Inflammatory macrophage treated with lipopolysaccharide for 1 hour (primary cell): ENCODE measurements around the gene DTWD1.
"Not testable (repeated sequence)": the region's sequence is repeated elsewhere in the genome, so short reads cannot be mapped to it uniquely, and the experiment has no call there.

Experiments
- DNase-seq, 2 donors: peaks; one replicate each; pipeline ENCODE4 v3.0.0-alpha.2; 2020 to 2022

Gene DTWD1

DNA sequence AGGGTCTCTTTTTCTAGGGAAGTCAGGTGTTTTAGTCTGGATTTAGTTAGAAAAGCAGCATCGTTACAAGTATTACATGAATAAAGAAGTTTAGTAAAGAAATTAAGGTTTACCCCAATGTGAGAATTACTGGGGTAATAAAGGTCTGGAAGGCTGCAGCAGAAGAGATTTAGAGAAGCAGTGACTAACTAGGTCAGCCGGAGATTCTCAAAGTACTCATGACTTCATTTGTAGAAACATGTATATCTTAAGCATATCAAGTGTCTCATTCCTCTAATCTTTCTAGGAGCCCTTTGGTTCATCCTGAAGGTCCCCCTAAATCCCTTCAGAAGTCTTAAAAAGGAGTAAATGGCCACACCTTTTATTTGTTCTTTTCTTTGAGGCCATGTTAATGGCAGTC, 26.0 kb downstream of the DTWD1 start:
- no peak for DNase-seq

DNA sequence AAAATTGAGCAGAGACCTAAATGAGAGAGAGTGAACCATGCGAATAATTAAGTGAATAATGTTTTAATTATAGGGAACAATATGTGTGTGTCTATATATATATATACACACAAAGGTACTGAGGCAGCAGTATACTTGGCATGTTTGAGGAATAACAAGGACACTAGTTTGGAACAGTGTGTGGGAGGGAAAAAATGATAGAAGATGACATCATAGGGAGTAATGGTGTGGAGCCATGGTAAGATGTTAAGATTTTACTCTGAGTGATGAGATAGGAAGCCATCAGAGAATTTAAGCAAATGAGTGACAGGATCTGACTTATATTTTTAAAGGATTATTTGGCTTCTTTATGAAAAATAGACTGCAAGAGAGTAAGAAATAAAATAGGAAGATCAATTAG, 29.1 kb downstream of the DTWD1 start:
- DNase-seq: no peak

DNA sequence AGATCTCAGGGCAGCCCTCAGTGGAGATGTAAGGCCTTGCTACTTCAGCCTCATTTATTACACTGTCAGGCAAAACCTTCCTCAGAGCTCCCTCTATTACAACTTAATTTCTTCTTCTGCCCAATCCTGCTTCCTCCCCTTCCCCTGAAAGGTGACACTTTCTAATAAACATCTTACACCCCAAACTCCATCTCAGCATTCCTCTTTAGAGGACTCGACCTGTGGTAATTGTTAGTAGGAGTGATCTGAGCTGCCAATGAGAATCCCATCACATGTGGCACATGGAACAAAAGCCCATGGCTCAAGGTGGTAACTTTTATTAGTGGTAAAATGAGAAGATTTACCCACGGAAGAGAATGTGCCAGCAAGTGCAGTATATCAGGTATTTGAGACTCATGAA, 29.8 kb downstream of the DTWD1 start:
- no peak for DNase-seq

DNA sequence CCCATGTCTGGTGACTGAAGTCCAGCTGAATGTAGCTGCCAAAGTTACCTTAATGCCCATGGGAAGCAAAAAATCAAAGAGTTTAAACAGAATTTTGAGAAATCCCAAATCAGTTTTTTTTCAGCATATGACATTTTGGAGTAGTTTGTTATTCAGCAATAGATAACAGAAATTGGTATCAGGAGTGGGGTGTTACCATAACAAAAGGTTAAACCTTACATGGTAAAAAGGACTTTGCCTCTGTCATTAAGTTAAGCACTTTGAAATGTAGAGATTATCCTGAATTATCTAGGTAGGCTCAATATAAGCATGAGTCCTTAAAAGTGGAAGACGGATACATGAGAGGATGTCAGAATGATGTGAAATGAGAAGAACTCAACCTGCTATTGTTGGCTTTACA, 32.1 kb downstream of the DTWD1 start:
- DNase-seq: no peak

DNA sequence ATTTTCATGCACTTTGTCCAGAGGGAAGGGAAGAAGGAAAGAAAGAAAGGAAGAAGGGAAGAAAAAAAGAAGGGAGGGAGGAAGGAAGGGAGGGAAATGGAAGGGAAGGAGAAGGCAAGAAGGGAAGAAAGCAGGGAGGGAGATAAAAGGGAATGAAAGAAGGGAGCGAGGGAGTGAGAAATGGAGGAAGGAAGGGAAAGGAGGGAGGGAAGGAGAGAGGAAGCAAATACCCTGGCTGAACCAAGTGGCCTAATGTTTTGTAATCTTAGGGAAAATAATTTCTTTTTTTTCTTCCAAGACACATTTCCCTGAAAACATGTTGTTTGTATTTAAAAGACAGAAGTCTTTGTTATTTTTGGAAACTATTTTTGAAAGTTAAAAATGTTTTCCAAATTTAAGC, 35.9 kb downstream of the DTWD1 start:
- DNase-seq: no peak

DNA sequence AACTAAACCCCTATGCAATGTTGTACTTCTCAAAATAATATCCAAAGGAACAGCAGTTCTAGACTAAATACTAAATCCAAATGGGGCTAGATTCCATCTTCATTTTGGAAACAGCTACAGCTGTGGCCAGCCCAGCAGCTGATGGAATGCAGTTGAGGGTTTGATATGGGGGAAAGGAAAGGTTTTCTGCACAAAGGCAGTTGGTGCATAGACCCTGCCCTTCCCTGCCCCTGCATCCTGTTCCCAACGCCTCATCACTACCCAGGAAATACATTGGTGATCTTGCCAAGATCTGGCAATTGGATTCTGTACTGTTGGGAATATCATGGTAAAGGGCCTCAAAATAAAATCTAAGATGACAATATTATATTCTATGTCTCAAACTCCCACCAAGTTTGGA, 43.9 kb downstream of the DTWD1 start:
- no peak for DNase-seq

DNA sequence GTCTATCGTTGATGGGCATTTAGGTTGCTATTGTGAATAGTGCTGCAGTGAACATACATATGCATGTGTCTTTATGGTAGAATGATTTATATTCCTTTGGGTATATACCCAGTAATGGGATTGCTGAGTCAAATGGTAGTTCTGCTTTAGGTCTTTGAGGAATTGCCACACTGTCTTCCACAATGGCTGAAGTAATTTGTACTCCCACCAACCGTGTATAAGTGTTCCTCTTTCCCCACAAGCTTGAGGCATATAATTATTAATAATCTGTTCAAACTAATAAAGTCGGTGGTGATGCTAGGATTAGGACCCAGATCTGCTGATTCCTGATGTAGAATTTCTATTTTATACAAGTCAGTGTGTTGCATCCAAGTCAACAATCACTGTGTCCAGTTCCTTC, 45.6 kb downstream of the DTWD1 start:
- DNase-seq: peak; percentile 55 to 70

DNA sequence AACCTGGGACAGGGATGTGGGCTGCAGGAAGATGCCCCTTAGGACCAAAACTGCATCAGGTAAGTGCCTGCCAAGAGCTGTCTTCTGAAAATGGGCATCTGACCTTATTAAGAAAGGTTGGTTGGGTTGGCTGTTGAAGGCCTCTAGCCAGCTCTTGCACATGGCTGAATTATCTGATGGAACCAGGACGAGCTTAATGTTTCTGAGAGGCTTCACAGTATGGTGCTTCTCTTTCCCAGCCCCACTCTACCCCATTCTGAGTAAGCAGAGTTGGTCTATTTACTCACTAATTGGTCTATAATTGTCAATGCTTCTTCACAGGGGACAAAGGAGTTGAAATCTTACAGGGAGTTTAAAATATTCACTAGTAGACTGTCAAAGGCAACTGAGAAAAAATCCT, 48.4 kb downstream of the DTWD1 start:
- no peak for DNase-seq

DNA sequence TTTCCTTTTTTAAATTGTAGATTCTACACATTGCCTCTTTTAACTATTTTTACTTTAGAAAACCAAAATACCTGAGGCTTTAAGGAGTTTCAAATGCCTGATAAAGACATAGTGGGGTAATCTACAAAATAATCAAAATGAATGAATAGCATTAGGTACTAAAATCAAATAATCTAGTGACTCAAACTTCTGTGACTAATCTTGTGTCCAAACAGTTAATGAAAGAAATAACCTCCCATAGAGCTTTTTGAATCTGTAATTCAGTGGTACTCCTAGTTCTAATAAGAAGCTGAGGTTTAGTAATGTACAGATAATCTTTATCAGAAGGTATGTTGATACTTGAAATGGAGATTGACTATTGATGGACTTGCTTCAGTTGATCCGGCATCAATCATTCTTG, 53.0 kb downstream of the DTWD1 start:
- no peak for DNase-seq

DNA sequence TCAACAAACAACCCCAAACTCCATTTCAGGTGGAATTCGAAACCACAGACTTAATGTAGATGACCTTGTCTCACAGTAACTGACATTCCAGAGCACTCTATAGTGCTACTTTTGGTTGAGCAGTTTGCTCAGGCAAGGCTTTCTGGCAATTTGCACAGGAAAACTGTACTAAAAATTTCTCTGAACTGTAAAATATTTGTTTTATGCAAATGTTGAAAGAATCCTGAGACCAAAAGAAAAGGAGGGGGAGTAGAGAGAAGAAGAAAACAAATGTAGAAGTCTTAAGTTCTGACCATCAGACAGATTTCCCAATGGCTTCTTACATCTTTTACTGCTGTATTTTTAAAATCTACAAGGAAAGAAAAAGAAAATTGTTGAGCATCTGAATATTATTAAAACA, 53.5 kb downstream of the DTWD1 start:
- DNase-seq: no peak

DNA sequence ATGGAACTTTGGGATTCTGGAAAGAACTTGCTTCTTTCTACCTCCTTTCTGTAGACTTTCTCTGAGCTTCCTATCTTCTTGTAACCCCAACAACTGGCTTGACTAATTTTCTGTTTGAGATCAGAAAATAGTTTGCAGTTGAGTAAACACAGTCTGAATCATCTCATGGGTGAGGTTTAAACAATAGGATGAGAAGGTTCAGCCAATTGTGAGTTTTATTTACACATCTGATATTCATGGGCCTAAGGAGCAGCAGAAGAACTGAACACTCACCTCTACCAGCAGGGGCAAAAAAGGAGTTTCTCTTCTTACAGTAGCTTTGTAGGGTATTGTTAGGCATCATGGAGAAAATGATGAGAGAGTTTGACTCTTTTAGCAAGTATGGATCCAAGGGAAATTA, 54.2 kb downstream of the DTWD1 start:
- DNase-seq: no peak

DNA sequence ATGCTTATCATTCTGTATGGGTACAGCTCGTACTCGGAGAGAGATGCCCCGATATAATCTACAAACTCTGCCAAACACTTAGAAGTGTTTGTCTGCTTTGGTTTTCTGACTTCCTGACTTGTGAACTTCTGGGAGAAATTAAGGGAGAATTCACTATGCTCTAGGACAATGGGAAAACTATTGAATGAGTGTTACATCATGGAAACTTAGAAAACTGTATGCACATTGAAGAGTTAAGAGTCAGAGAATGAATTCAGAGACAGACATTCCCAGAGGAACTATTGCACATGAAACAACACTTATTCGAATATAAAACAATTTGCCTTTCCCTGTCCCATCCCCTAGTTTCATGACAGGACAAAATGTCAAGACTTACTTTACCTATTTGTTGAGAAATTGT, 57.8 kb downstream of the DTWD1 start:
- no peak for DNase-seq

DNA sequence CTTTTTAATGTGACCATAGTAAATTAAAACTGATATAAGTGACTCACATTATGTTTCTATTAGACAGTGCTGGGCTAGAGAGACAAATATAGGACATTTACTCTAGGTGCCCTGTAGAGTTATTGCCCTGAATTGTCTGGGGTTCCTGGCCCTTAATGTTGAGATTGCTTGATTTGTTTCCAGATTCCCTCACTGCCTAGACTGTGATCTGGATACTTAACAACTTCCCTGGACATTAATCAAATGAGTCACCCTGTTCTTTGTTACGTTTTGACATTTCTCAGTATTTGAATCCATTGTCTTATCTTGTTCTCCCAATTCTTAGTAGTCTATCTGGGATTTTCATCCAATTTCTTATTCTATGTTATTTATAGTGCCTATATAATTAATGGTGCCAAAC, 65.8 kb downstream of the DTWD1 start:
- no peak for DNase-seq

DNA sequence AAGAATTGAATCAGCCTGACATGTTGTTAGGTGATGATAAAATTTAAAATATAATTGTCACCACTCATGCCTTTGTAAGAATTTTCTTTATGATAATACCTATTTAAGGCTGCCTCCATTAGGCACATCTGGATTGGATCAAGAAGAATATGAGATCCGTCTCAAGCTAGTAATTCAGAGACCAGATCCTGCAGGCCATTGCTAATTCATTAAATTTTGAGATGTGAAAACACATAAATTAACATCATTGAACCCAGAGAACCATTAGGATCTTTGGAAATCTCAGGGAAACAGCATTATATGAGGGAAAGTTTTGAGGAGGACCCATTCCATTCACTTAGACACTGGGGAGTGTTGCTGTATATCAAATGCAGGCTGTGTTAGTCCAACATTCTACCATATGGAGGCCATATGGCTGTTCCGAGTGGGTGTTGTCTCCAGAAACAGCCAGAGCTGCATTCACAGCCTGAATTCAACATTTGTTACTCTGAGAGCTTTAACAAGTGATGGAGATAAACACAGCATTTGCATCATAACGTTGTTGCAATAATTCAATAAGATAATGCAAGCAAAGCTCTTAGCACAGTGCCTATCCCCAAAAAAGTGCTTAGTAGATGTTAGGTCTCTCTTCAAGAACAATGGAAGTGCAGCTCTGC, 67.4 kb downstream of the DTWD1 start:
- no peak for DNase-seq

DNA sequence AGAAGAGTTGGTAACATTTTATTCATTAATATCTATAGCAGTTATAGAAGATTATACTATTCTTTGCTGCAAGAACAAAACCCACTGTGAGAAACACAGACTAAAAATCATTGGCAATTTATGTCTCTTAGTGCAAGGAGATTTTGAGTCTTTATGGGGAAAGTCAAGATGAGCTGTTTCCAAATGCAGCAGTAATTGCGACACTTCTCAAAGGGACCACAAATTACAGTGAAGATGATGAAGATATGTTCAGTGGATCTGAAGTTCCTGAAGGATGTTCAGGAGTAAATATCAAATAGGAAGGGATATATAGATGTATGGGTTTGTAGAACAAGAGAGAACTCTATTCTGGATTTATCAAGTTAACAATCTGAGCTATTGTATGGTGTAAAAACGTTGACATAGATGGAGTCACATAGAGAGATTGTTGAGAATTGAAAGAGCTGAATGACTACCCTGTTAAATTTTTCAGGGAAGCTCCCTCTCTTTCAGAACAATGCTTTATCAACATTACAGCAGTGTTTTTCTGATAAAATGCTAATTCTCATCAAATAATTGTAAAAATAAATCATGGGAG, 71.8 kb downstream of the DTWD1 start:
- no peak for DNase-seq

DNA sequence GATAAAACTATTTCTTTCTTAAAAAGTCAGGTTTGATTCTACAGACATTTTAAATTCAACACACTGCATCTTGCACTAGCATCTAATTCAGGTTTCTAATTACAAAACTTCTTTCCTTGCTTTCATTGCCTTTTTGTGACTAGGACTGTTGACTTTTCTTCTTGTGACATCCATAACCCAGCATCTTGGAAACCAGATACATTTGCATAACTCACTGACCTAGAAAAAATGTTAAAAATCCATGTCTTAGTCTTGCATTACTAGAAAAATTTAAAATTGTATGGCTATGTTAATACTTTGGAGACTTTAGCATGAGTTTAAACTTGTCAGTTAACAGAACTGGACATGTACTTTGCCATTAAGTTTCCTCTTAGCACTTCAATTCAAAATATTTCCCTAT, 72.7 kb downstream of the DTWD1 start:
- no peak for DNase-seq

DNA sequence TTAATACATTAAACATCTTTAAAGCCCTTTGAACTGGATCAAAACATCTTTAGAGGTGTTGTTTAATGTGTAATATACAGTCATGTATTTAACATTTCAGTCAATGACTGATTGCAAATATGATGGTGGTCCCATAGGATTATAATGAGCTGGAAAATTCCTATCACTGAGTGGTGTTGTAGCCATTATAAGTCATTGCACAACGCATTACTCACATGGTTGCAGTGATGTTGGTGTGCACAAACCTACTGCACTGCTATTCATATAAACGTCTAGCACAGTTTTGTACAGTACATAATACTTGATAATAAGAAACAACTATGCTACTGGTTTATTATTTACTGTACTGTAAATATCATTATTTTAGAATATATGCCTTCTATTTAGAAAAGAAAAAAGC, 75.6 kb downstream of the DTWD1 start:
- DNase-seq: no peak

DNA sequence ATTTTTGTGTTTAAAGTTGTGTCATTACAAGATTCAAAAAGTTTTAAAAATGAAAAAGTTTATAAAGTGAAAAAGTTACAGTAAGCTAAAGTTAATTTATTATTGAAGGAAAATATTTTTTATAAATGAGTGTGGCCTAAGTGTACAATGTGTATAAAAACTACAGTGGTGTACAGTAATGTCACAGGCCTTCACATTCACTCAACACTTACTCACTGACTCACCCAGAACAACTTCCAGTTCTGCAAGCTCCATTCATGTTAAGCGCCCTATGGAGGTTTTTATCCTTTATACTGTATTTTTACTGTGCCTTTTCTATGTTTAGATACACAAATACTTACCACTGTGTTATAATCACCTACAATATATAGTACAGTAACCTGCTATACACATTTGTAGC, 76.3 kb downstream of the DTWD1 start:
- DNase-seq: no peak

DNA sequence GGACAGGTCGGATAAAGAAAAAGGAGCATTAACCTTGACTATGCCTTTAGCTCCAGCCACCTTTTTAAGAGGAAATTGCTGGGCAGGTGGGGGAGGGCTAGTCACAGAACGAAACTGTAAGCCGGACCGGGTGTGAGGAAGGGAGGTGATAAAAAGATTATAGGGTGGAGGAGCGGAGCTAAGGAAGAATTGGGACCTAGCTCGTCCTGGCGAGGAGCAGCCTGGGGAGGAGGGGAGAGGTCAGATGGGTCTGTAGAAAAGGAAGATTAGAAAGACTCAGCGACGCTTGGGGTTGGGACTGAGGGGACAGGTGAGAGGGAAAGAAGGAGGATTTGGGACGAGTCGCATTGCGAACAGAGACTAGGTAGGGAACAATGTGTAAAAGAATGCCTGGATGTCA, 82.1 kb downstream of the DTWD1 start:
- not testable (repeated sequence) for DNase-seq
